B cell (primary cell): ENCODE results near the gene TRIO. TPM values are rescaled to one million over a fixed set of nuclear protein-coding genes. Genes with fewer than 3 reads are reported as not detected.

Experiments
- ATAC-seq: fragments of 200-7000 bp; cut with Tn5 transposase; one replicate; pipeline ENCODE4 v1.10.0; 2021; ENCODE audit warnings: low read depth, mild to moderate bottlenecking, moderate number of reproducible peaks, moderate library complexity
- CTCF ChIA-PET: fragments of 350-600 bp; sonication (Branson Sonifier 250); formaldehyde crosslinking; loops from one replicate; lab custom pipeline; 2021; ENCODE audit warnings: antibody characterized with exemption, inconsistent platforms; lab: Charles Lee
- POLR2A ChIA-PET: fragments of 350-600 bp; sonication (Branson Sonifier 250); formaldehyde crosslinking; loops from one replicate; lab custom pipeline; 2021; ENCODE audit warnings: antibody characterized with exemption; lab: Charles Lee
- DNase-seq: peaks from one replicate; pipeline ENCODE4 v3.0.0; 2013
- H2AFZ ChIP-seq: 2 replicates; pipeline ENCODE4 v1.6.1; 2012; ENCODE audit warnings: mild to moderate bottlenecking, low read depth, low read length; ENCODE audit not compliant: insufficient read depth, poor library complexity, severe bottlenecking
- H3K27ac ChIP-seq, 2 donors: 1 replicate in 1 of 2; 2 replicates in 1 of 2; pipeline ENCODE4 v1.5.1; 2012 to 2013; ENCODE audit warnings: low read length in 2 of 2, mild to moderate bottlenecking in 2 of 2, moderate library complexity in 1 of 2
- H3K27me3 ChIP-seq, 4 experiments: fragments of 200-600 bp in 1 of 4; sonication (generic) in 1 of 4; replicated peaks in 1 of 4; 1 replicate in 2 of 4; 2 replicates in 2 of 4; pipeline versions ENCODE4 v1.6.1 to v1.7.0; 2013 to 2016; ENCODE audit warnings: low read length in 3 of 4, mild to moderate bottlenecking in 2 of 4, mixed read lengths in 1 of 4, moderate library complexity in 1 of 4; ENCODE audit not compliant: insufficient read depth in 4 of 4, control insufficient read depth in 3 of 4; ENCODE audit errors: control extremely low read depth in 1 of 4
- H3K36me3 ChIP-seq, 2 experiments: replicated peaks in 1 of 2; 1 replicate in 1 of 2; 2 replicates in 1 of 2; pipeline versions ENCODE4 v1.6.1 to v1.7.1; 2013; ENCODE audit warnings: low read length in 1 of 2; ENCODE audit not compliant: insufficient read depth in 2 of 2, control insufficient read depth in 1 of 2; ENCODE audit errors: control extremely low read depth in 1 of 2, extremely low read depth in 1 of 2
- H3K4me1 ChIP-seq, 2 donors: fragments of 200-600 bp in 1 of 2; sonication (generic) in 1 of 2; 1 replicate in 1 of 2; 2 replicates in 1 of 2; pipeline versions ENCODE4 v1.5.1 to v1.6.1; 2013 to 2017; ENCODE audit warnings: low read length in 2 of 2; ENCODE audit not compliant: control insufficient read depth in 2 of 2, insufficient read depth in 2 of 2
- H3K4me2 ChIP-seq: replicated peaks from 2 replicates; pipeline ENCODE3; 2012; ENCODE audit warnings: mild to moderate bottlenecking, low read depth, low read length; ENCODE audit not compliant: poor library complexity, severe bottlenecking
- H3K4me3 ChIP-seq, 5 experiments: fragments of 200-600 bp in 1 of 5; sonication (generic) in 1 of 5; 1 replicate in 3 of 5; 2 replicates in 2 of 5; pipeline versions ENCODE4 v1.5.1 to v1.7.0; 2011 to 2016; ENCODE audit warnings: low read length in 4 of 5, mild to moderate bottlenecking in 4 of 5, low read depth in 2 of 5, control low read depth in 1 of 5, moderate library complexity in 1 of 5; ENCODE audit not compliant: insufficient read depth in 1 of 5; ENCODE audit errors: control extremely low read depth in 1 of 5, extremely low read depth in 1 of 5
- H3K79me2 ChIP-seq: fragments of 200-600 bp; sonication (generic); one replicate; pipeline ENCODE4 v1.6.0; 2016; ENCODE audit warnings: low read length; ENCODE audit not compliant: control insufficient read depth, insufficient read depth
- H3K9ac ChIP-seq: fragments of 200-600 bp; sonication (generic); 2 replicates; pipeline ENCODE4 v1.6.1; 2017; ENCODE audit warnings: mild to moderate bottlenecking, low read length, moderate library complexity
- H3K9me3 ChIP-seq, 3 donors: one replicate each; pipeline versions ENCODE4 v1.6.1 to v1.7.1; 2013; ENCODE audit warnings: low read length in 2 of 3; ENCODE audit not compliant: control insufficient read depth in 2 of 3, insufficient read depth in 1 of 3; ENCODE audit errors: control extremely low read depth in 1 of 3
- H4K20me1 ChIP-seq: 2 replicates; pipeline ENCODE4 v1.6.0; 2012; ENCODE audit warnings: mild to moderate bottlenecking, low read length; ENCODE audit not compliant: insufficient read depth, control insufficient read depth, poor library complexity, severe bottlenecking
- H3K27ac Mint-ChIP-seq: one replicate; pipeline ENCODE4 v1.8.0; 2021; ENCODE audit warnings: mixed read lengths
- H3K27me3 Mint-ChIP-seq: one replicate; pipeline ENCODE4 v1.8.0; 2021; ENCODE audit warnings: mixed read lengths
- H3K4me1 Mint-ChIP-seq: one replicate; pipeline ENCODE4 v1.8.0; 2021; ENCODE audit warnings: mixed read lengths
- H3K4me3 Mint-ChIP-seq: one replicate; pipeline ENCODE4 v1.8.0; 2021; ENCODE audit warnings: mixed read lengths
- H3K9me3 Mint-ChIP-seq: one replicate; pipeline ENCODE4 v1.8.0; 2022; ENCODE audit warnings: mixed read lengths; ENCODE audit not compliant: insufficient read depth
- CTCF ChIP-seq: fragments of 200-600 bp; IDR thresholded peaks from one replicate; pipeline ENCODE4 v1.8.0; 2022; ENCODE audit warnings: antibody characterized with exemption, mild to moderate bottlenecking
- EZH2 ChIP-seq: IDR thresholded peaks from 2 replicates; pipeline ENCODE4 v1.6.1; 2012; ENCODE audit warnings: borderline replicate concordance, low read depth, mild to moderate bottlenecking, moderate library complexity, low read length; ENCODE audit not compliant: insufficient read depth, poor library complexity, severe bottlenecking
- WGBS: methylation state at CpG from one replicate; pipeline ENCODE4 v1.1.5; 2013; ENCODE audit warnings: missing lambda C conversion rate; ENCODE audit not compliant: insufficient coverage; 5-methylcytosine and 5-hydroxymethylcytosine counted together
- intact Hi-C: fragments of 100-400 bp; cut with micrococcal nuclease; formaldehyde crosslinking; loops from one replicate; pipeline ENCODE4 v1.10.0; 2022
- polyA plus RNA-seq: library from polyadenylated mRNA; depleted of rRNA; stranded (reverse); fragments of >200 nt; gene quantifications from 2 replicates; pipeline ENCODE4 v1.2.3, GENCODE V29; 2012
- total RNA-seq, 2 donors: library from RNA; stranded (reverse); fragments of 120-200 nt in 1 of 2; gene quantifications; 1 replicate in 1 of 2; 2 replicates in 1 of 2; pipeline versions ENCODE4 v1.2.3 to v1.2.4, GENCODE V29; 2013 to 2022

The TRIO gene
- total and polyA plus RNA-seq, 2 donors (not counting 1 experiment from before 2014, with no cell fraction given) = 90.5 to 479 TPM

GRCh38 chr5:14556015-14556414 lies 412.9 kb downstream of the TRIO start:
- H3K4me1 ChIP-seq = peaks cover 18 to 20% of the 10 kb centered on the region in 2 donors
- ATAC-seq (no peak), DNase-seq (no peak)
- H3K4me2 ChIP-seq = no peak overlapping the region
- H3K9me3 Mint-ChIP-seq = peaks cover 5% of the 10 kb centered on the region
- no peaks in the 10 kb centered on the region for H3K36me3 ChIP-seq
- H3K4me3 ChIP-seq = no peak overlapping the region
- WGBS = no CpG with 5 or more reads among the region's 2 CpGs
- TF ChIP-seq EZH2 (no peak), CTCF (no peak)
- H3K27ac Mint-ChIP-seq = no peak overlapping the region
- peaks cover 0 to 5% (median 5%) of the 10 kb centered on the region in 3 donors for H3K9me3 ChIP-seq
- peaks cover 16% of the 10 kb centered on the region for H3K4me1 Mint-ChIP-seq
- POLR2A ChIA-PET = no interaction called here
- intact Hi-C loops = no loop called here
- no peaks in the 10 kb centered on the region for H3K79me2 ChIP-seq
- peaks cover 0 to 24% (median 0%) of the 10 kb centered on the region in 4 experiments for H3K27me3 ChIP-seq
- CTCF ChIA-PET = no interaction called here
- no peak overlapping the region for H3K9ac ChIP-seq
- no peaks in the 10 kb centered on the region for H4K20me1 ChIP-seq
- no peak overlapping the region for H3K4me3 Mint-ChIP-seq
- no peak overlapping the region for H2AFZ ChIP-seq
- H3K27me3 Mint-ChIP-seq = peaks cover 34% of the 10 kb centered on the region
- H3K27ac ChIP-seq = no peak overlapping the region

- H3K4me2 ChIP-seq = no peak overlapping the region
- Mint-ChIP-seq H3K27me3 (peaks cover 30% of the 10 kb centered on the region), H3K27ac (no peak overlapping the region), H3K4me3 (no peak overlapping the region), H3K4me1 (peaks cover 16% of the 10 kb centered on the region), H3K9me3 (peaks cover 5% of the 10 kb centered on the region)
- H3K27me3 ChIP-seq = peaks cover 0 to 17% (median 0%) of the 10 kb centered on the region in 4 experiments
- no peaks in the 10 kb centered on the region for H3K79me2 ChIP-seq
- DNase-seq (no peak), ATAC-seq (no peak)
- CTCF ChIA-PET = no interaction called here
- H4K20me1 ChIP-seq = no peaks in the 10 kb centered on the region
- TF ChIP-seq CTCF (no peak), EZH2 (no peak)
- no peak overlapping the region for H3K4me3 ChIP-seq
- POLR2A ChIA-PET = no interaction called here
- H3K9me3 ChIP-seq = peaks cover 0 to 5% (median 3%) of the 10 kb centered on the region in 3 donors
- 72% methylated on average over 7 of the region's 8 CpGs for WGBS
- no peak overlapping the region for H2AFZ ChIP-seq
- no peaks in the 10 kb centered on the region for H3K36me3 ChIP-seq
- no peak overlapping the region for H3K9ac ChIP-seq
- peaks cover 18 to 20% of the 10 kb centered on the region in 2 donors for H3K4me1 ChIP-seq
- no peak overlapping the region for H3K27ac ChIP-seq
- intact Hi-C loops = no loop called here
These were observed 414.1 kb downstream of the TRIO start for GRCh38 chr5:14557203-14557770.
